ENCODE results near the gene RIC1.

RIC1 gene

DNA sequence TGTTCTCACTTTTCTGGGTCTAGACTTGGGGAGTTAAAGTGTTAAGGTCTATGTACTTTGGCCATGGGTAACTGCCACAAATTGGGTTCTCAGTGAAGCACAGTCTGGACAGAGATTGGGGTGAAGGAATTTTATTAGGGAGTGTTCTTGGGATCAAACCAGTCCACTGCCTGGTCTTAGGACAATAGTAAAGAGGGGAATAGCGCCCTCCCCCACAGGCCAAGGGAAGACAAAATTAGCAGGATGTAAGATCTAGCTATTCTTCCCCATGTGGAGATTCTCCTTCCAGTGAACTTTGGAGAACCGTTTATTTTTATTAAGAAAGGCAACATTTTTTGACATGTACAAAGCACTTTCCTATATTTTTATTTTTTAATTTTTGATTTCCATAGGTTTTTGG lies 18.4 kb upstream of the RIC1 start:
- Histone ChIP-seq H3K9me3 (ENCODE audit: control insufficient read depth, insufficient read depth, low read depth, low read length) (no peaks in the 10 kb centered on the region), H3K36me3 (ENCODE audit: control insufficient read depth in 2 of 2, insufficient read depth in 1 of 2, low read length in 2 of 2) (no peaks in the 10 kb centered on the region), H3K4me1 (ENCODE audit: control insufficient read depth, insufficient read depth, low read length) (no peaks in the 10 kb centered on the region), H3K27ac (ENCODE audit: extremely low read depth, low read depth, low read length) (no peak overlapping the region), H3K4me3 (ENCODE audit: low read depth, low read length) (no peak overlapping the region)
- TF ChIP-seq ZNF501 (tag by site-specific recombination; IDR thresholded peaks at IDR 0.05) (no peak), ZNF302 (tag by site-specific recombination; IDR thresholded peaks at IDR 0.05; ENCODE audit: low read depth) (no peak), ZNF747 (tag by site-specific recombination; IDR thresholded peaks at IDR 0.05) (no peak), SALL2 (tag by site-specific recombination; IDR thresholded peaks at IDR 0.05; ENCODE audit: borderline replicate concordance) (no peak), ZBTB20 (tag by site-specific recombination; IDR thresholded peaks at IDR 0.05) (no peak), MZF1 (tag by site-specific recombination; IDR thresholded peaks at IDR 0.05; ENCODE audit: borderline replicate concordance) (no peak), ZNF23 (tag by site-specific recombination; IDR thresholded peaks at IDR 0.05; ENCODE audit: borderline replicate concordance) (no peak)
- TF ChIP-seq, protein P1, sequence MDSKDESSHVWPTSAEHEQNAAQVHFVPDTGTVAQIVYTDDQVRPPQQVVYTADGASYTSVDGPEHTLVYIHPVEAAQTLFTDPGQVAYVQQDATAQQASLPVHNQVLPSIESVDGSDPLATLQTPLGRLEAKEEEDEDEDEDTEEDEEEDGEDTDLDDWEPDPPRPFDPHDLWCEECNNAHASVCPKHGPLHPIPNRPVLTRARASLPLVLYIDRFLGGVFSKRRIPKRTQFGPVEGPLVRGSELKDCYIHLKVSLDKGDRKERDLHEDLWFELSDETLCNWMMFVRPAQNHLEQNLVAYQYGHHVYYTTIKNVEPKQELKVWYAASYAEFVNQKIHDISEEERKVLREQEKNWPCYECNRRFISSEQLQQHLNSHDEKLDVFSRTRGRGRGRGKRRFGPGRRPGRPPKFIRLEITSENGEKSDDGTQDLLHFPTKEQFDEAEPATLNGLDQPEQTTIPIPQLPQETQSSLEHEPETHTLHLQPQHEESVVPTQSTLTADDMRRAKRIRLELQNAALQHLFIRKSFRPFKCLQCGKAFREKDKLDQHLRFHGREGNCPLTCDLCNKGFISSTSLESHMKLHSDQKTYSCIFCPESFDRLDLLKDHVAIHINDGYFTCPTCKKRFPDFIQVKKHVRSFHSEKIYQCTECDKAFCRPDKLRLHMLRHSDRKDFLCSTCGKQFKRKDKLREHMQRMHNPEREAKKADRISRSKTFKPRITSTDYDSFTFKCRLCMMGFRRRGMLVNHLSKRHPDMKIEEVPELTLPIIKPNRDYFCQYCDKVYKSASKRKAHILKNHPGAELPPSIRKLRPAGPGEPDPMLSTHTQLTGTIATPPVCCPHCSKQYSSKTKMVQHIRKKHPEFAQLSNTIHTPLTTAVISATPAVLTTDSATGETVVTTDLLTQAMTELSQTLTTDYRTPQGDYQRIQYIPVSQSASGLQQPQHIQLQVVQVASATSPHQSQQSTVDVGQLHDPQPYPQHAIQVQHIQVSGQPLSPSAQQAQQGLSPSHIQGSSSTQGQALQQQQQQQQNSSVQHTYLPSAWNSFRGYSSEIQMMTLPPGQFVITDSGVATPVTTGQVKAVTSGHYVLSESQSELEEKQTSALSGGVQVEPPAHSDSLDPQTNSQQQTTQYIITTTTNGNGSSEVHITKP (tag by site-specific recombination; IDR thresholded peaks at IDR 0.05), result no peak
- ChIA-PET CTCF (interaction anchor here (0.6 kb wide), 1 partner anchor 10 kb away, joined by 3 read pairs; no protein-coding TSS in a partner anchor), POLR2A (interaction anchor here (0.8 kb wide), 1 partner anchor 18 kb away, joined by 3 read pairs; no protein-coding TSS in a partner anchor)

DNA sequence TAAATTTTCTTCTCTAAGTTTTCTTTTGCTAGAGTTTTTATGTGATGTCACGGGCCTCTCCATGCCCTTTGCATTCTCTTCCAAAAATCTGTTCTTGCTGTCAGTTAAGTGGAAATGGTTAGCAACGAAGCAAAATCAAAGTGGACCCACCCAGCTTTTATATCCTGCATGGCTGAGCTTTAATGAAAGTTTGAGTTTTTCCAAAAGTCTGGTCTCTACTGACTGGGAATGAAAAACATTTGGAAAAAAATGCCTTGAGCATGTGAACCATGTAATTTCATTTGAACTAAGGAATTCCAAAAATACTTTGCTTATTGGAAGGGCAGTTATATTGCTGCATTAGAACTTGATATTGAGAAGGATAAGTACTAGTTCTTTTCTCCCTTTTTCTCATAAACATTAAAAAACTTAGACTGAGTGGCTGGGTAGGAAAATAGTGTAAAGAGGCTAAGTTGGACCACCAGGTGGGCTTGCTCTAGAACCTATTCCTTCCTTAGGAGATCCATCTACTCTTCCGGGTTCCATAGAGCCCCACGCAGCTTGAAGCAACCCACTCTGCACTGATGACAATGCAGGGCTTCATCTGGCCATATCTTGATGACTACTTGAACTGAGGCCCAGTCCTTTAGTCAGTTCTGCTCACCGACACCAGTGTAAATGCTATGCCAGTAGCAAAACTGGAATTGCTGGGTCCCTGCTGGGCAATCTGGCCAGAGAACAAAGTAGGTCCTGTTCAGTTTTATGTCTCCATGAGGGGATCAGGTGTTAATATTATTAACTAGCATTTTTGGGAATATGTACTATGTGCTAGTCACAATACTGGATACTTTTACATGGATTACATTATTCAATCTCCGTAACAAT lies 17.4 kb upstream of the RIC1 start:
- ChIA-PET POLR2A (no interaction called here), CTCF (interaction anchor here (0.6 to 1.7 kb wide), 5 partner anchors 10 to 761 kb away, joined by 3 to 12 read pairs (median 4); no protein-coding TSS in a partner anchor)
- Histone ChIP-seq H3K36me3 (ENCODE audit: control insufficient read depth in 2 of 2, insufficient read depth in 1 of 2, low read length in 2 of 2) (no peaks in the 10 kb centered on the region), H3K9me3 (ENCODE audit: control insufficient read depth, insufficient read depth, low read depth, low read length) (no peaks in the 10 kb centered on the region), H3K4me1 (ENCODE audit: control insufficient read depth, insufficient read depth, low read length) (no peaks in the 10 kb centered on the region), H3K4me3 (ENCODE audit: low read depth, low read length) (no peak overlapping the region), H3K27ac (ENCODE audit: extremely low read depth, low read depth, low read length) (no peak overlapping the region)
- TF ChIP-seq, protein P2, sequence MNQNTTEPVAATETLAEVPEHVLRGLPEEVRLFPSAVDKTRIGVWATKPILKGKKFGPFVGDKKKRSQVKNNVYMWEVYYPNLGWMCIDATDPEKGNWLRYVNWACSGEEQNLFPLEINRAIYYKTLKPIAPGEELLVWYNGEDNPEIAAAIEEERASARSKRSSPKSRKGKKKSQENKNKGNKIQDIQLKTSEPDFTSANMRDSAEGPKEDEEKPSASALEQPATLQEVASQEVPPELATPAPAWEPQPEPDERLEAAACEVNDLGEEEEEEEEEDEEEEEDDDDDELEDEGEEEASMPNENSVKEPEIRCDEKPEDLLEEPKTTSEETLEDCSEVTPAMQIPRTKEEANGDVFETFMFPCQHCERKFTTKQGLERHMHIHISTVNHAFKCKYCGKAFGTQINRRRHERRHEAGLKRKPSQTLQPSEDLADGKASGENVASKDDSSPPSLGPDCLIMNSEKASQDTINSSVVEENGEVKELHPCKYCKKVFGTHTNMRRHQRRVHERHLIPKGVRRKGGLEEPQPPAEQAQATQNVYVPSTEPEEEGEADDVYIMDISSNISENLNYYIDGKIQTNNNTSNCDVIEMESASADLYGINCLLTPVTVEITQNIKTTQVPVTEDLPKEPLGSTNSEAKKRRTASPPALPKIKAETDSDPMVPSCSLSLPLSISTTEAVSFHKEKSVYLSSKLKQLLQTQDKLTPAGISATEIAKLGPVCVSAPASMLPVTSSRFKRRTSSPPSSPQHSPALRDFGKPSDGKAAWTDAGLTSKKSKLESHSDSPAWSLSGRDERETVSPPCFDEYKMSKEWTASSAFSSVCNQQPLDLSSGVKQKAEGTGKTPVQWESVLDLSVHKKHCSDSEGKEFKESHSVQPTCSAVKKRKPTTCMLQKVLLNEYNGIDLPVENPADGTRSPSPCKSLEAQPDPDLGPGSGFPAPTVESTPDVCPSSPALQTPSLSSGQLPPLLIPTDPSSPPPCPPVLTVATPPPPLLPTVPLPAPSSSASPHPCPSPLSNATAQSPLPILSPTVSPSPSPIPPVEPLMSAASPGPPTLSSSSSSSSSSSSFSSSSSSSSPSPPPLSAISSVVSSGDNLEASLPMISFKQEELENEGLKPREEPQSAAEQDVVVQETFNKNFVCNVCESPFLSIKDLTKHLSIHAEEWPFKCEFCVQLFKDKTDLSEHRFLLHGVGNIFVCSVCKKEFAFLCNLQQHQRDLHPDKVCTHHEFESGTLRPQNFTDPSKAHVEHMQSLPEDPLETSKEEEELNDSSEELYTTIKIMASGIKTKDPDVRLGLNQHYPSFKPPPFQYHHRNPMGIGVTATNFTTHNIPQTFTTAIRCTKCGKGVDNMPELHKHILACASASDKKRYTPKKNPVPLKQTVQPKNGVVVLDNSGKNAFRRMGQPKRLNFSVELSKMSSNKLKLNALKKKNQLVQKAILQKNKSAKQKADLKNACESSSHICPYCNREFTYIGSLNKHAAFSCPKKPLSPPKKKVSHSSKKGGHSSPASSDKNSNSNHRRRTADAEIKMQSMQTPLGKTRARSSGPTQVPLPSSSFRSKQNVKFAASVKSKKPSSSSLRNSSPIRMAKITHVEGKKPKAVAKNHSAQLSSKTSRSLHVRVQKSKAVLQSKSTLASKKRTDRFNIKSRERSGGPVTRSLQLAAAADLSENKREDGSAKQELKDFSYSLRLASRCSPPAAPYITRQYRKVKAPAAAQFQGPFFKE (tag by site-specific recombination; IDR thresholded peaks at IDR 0.05; ENCODE audit: borderline replicate concordance), result no peak
- no peak for TF ChIP-seq ZNF19 (tag by site-specific recombination; IDR thresholded peaks at IDR 0.05; ENCODE audit: low read depth)
- no peak for TF ChIP-seq ZNF112 (tag by site-specific recombination; IDR thresholded peaks at IDR 0.05)
- no peak for TF ChIP-seq ZNF335 (tag by site-specific recombination; conservative IDR thresholded peaks at IDR 0.05)
- TF ChIP-seq ZIC2 (tag by site-specific recombination; IDR thresholded peaks at IDR 0.05), result no peak
- TF ChIP-seq ZNF248 (tag by site-specific recombination; IDR thresholded peaks at IDR 0.05), result no peak
- TF ChIP-seq ZNF664 (tag by site-specific recombination; IDR thresholded peaks at IDR 0.05), result no peak
- TF ChIP-seq, protein P3, sequence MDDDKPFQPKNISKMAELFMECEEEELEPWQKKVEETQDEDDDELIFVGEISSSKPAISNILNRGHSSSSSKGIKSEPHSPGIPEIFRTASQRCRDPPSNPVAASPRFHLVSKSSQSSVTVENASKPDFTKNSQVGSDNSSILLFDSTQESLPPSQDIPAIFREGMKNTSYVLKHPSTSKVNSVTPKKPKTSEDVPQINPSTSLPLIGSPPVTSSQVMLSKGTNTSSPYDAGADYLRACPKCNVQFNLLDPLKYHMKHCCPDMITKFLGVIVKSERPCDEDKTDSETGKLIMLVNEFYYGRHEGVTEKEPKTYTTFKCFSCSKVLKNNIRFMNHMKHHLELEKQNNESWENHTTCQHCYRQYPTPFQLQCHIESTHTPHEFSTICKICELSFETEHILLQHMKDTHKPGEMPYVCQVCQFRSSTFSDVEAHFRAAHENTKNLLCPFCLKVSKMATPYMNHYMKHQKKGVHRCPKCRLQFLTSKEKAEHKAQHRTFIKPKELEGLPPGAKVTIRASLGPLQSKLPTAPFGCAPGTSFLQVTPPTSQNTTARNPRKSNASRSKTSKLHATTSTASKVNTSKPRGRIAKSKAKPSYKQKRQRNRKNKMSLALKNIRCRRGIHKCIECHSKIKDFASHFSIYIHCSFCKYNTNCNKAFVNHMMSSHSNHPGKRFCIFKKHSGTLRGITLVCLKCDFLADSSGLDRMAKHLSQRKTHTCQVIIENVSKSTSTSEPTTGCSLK (tag by site-specific recombination; IDR thresholded peaks at IDR 0.05), result no peak
- TF ChIP-seq KLF16 (tag by site-specific recombination; IDR thresholded peaks at IDR 0.05), result no peak
- TF ChIP-seq REPIN1 (tag by site-specific recombination; IDR thresholded peaks at IDR 0.05; ENCODE audit: low read depth), result no peak
- TF ChIP-seq ZBTB1 (tag by site-specific recombination; IDR thresholded peaks at IDR 0.05), result no peak
- no peak for TF ChIP-seq ZNF621 (tag by site-specific recombination; IDR thresholded peaks at IDR 0.05)
- TF ChIP-seq ZSCAN23 (tag by site-specific recombination; IDR thresholded peaks at IDR 0.05), result no peak
- TF ChIP-seq ZNF843 (tag by site-specific recombination; IDR thresholded peaks at IDR 0.05), result no peak
- no peak for TF ChIP-seq ZNF155 (tag by site-specific recombination; IDR thresholded peaks at IDR 0.05)
